ENCODE data around the gene ZNF141.

- TF ChIP-seq CTCF (IDR thresholded peaks at IDR 0.05; ENCODE audit: low read length) (no peak), EZH2phosphoT487 (IDR thresholded peaks at IDR 0.05; ENCODE audit: low read length) (no peak)
Observed at GRCh38 chr4:294732-295131, 42.9 kb upstream of the ZNF141 start.
